Endometrium (tissue), 2 donors: Measurements from ENCODE around the gene COG5.

Experiments
- FAIRE-seq: peaks from 2 replicates; lab custom pipeline; 2012; peaks lifted over from hg19 to GRCh38; lab: Jason Lieb, UNC
- donor health status: control.
- donor health status: control.

COG5 gene

GRCh38 chr7:107563775-107564552, at the start of gene COG5, which contains the start of gene DUS4L:
COG5 (minus strand) TSS chr7:107563920; CDS start chr7:107563896, 24 bp downstream.
DUS4L (plus strand) TSS chr7:107563971; CDS start chr7:107567071, 3,100 bp downstream.
- FAIRE-seq: no peak

- FAIRE-seq: no peak
These were observed 49.7 kb upstream of the COG5 start for GRCh38 chr7:107613439-107613838.

- FAIRE-seq: no peak
These were observed 46.6 kb upstream of the COG5 start for GRCh38 chr7:107610323-107610722.

- FAIRE-seq: no peak
These were observed 46.1 kb upstream of the COG5 start for GRCh38 chr7:107609811-107610261.

- FAIRE-seq: no peak
These were observed 42.6 kb upstream of the COG5 start for GRCh38 chr7:107606303-107606702.

GRCh38 chr7:107605218-107605815, 41.6 kb upstream of the COG5 start:
- no peak for FAIRE-seq

- FAIRE-seq: no peak
These were observed 37.1 kb upstream of the COG5 start for GRCh38 chr7:107600816-107601215.

GRCh38 chr7:107599262-107599661, 35.5 kb upstream of the COG5 start:
- FAIRE-seq: no peak

- FAIRE-seq: no peak
These were observed 34.2 kb upstream of the COG5 start for GRCh38 chr7:107597953-107598352.

GRCh38 chr7:107597582-107597916, 33.8 kb upstream of the COG5 start:
- peak; percentile 12 for FAIRE-seq

- FAIRE-seq: no peak
These were observed 33.3 kb upstream of the COG5 start for GRCh38 chr7:107596881-107597581.

GRCh38 chr7:107594961-107595737, 31.4 kb upstream of the COG5 start:
- no peak for FAIRE-seq

GRCh38 chr7:107593025-107593410, 29.3 kb upstream of the COG5 start:
- FAIRE-seq: no peak

GRCh38 chr7:107592361-107593024, 28.8 kb upstream of the COG5 start:
- no peak for FAIRE-seq

GRCh38 chr7:107591421-107591820, 27.7 kb upstream of the COG5 start:
- peak; percentile 43 for FAIRE-seq

GRCh38 chr7:107588529-107589130, 24.9 kb upstream of the COG5 start:
- no peak for FAIRE-seq

- FAIRE-seq: no peak
These were observed 21.0 kb upstream of the COG5 start for GRCh38 chr7:107584716-107585115.

- FAIRE-seq: no peak
These were observed 19.2 kb upstream of the COG5 start for GRCh38 chr7:107582875-107583274.

GRCh38 chr7:107581387-107582013, 17.8 kb upstream of the COG5 start:
- FAIRE-seq: no peak

- no peak for FAIRE-seq
These were observed 17.1 kb upstream of the COG5 start for GRCh38 chr7:107580716-107581383.
